HG03095 (cell line): Measurements from ENCODE around the gene PDE11A.

Experiments used
- ATAC-seq: cut with Tn5 transposase; IDR thresholded peaks from one replicate; pipeline ENCODE4 v1.9.1; 2021; ENCODE audit warnings: moderate library complexity; ENCODE audit not compliant: unreplicated experiment

Gene PDE11A

DNA sequence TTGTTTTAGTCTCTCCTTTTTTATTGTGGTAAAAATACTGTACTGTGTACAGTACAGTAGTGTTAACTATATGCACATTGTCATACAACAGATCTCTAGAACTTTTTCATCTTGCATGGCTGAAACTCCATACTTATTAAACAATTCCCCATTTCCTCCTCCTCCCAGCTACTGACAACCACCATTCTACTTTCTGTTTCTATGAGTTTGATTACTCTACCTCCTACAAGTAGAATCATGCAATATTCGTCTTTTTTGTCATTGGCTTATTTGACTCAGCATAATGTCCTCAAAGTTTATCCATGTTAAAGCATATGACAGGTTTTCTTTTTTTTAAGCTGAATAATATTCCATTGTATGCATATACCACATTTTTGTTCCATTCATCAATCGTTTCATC is 341.8 kb downstream of the PDE11A start:
- no peak for ATAC-seq

GRCh38 chr2:177730363-177730762 is 342.2 kb downstream of the PDE11A start:
- ATAC-seq, result no peak

GRCh38 chr2:177728920-177729319 is 343.7 kb downstream of the PDE11A start:
- ATAC-seq, result no peak

GRCh38 chr2:177728399-177728765 is 344.2 kb downstream of the PDE11A start:
- ATAC-seq, result no peak

- ATAC-seq, result no peak
These were observed 344.8 kb downstream of the PDE11A start for GRCh38 chr2:177727577-177728398.

DNA sequence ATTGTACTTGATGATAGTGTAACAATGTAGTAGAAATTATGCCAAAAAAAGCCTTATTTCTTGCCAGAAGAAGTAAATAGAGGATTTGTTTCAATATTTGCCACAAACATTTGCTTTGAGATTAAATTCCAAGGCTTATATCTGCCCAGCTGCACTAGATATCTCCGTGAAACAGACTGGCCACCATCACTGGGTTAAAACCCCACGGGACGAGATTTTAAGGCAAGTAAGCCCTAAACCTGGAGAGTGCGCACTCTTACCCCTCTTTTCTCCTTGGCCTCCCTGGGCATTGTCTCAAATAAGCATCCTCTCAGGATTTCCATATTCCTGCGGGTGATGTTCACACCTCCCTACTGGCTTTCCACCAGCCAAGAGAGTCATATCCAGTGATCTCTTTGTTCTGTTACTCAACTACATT is 345.6 kb downstream of the PDE11A start:
- no peak for ATAC-seq

- ATAC-seq, result no peak
These were observed 347.9 kb downstream of the PDE11A start for GRCh38 chr2:177724398-177725287.

DNA sequence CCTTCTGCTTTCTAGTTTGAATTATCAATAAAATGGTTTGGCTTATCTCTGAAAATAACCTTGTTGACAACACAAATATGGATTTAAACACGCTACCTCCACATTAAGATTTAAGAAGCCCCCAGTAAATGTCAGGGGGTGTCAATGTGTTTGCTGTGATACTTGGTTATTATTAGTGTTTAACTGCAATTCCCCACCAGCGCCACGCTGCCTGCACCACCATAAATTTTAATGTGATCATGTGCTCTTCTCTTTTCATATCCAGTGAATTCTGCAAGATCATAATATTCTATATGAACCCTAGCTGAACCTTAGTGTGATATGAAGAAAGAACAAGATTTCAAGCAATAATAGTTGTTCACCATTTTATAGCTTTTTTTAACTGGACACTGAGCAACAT is 349.3 kb downstream of the PDE11A start:
- ATAC-seq, result no peak

DNA sequence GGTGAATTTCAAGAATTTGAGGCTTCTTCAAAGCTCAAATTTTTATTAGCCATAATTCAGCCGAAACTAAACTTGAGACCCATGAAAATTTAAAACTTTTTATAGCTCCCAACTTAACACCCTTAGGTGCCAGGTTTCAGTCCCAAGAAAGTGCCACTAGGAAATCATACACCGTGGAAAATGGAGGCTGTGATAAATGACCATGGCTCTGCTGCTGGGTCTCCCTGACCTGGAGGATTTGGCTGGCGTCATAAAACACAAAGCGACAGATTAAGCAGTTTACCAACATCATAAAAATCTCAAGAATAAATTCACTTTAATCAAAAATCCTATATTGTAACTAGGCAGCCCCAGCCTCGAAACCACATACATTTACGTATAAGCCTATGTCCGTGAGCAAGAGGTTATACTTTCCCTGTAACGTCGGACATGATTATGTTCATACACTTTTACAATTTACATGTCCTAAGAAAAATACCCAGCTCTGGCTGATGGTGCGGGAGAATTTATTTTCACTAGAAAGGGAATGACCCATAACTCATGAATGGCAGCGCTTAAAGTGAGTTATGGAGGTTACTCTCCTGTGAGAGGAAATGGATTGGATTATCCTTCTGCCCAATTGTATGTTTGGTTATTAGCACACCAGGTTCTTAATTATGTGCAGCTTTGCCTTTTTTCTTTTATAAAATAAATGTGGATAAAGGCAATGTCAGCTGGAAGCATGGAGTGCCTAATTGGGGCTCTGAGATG is 350.6 kb downstream of the PDE11A start:
- no peak for ATAC-seq

DNA sequence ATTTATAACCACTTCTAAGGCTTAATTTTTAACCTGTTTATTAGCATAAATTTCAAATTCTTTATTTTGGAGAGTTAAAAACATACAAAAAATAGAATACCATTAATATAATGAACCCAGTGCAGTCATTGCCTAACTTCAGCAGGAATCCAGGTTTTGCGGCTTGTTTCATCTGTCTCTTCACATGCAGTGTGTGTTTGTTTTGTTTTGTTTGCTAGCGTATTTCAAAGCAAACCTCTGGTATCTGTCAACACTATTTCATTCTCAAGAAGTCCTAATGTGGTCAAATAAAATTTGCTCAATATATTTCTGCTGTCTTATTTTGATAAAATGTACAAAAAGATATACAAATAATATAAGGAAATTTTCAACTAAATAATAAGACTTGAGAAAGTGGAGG is 351.5 kb downstream of the PDE11A start:
- ATAC-seq, result no peak

DNA sequence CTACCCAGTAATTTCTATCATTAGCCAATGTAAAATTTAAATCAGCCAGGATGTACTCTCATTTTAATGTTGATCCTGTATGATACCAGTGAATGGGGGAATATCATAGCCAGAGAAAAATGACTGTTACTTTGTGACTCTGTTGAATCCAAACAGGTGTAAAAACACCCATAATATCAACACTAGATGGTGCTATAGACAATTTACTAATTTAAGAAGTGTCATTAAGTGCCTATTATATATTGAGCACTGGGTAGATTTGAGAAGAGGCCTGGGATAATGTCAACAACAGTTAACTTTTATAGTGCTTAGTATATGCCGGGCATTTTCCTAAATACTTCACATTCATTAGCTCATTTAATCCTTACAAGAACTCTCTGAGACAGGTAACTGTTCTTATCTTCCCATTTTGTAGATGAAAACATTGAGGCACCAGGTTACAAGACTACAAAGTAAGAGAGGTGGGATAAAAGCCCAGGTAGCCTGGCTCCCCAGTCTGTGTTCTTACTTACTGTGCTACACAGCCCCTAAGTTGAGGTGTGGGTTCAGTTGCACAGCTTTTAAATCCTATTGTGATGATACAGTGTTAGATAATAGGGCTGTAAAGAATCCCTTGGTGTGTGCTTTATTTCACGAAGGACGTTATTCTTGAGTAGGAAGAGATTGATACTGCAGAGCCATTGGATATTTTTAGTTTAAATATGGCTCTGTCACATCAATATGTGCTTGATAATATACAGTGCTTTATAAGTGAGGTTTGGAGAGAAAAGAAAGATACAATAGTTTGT is 354.6 kb downstream of the PDE11A start:
- no peak for ATAC-seq

GRCh38 chr2:177716484-177716883 is 356.1 kb downstream of the PDE11A start:
- ATAC-seq, result no peak

GRCh38 chr2:177715771-177716170 is 356.8 kb downstream of the PDE11A start:
- no peak for ATAC-seq

DNA sequence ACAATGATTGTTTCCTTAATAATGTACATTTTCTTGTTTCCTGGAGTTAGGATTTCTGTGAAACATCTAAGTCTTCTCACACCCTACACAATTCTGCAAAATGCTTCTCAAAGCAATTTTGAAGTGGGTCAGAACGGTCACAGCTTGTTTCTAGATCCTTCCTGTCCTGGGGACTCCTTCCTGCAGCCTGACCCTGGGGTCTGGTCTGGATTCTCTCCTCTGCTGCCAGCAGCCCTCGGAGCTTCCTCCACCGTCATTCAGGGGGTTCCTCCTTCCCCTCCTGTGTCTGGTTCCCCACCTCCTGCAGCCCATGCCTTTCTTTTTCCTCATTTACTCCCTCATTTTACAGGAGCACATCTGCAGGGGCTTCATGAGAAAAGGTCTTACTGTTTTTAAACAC is 357.9 kb downstream of the PDE11A start:
- no peak for ATAC-seq

- ATAC-seq, result no peak
These were observed 360.1 kb downstream of the PDE11A start for GRCh38 chr2:177712462-177712861.

DNA sequence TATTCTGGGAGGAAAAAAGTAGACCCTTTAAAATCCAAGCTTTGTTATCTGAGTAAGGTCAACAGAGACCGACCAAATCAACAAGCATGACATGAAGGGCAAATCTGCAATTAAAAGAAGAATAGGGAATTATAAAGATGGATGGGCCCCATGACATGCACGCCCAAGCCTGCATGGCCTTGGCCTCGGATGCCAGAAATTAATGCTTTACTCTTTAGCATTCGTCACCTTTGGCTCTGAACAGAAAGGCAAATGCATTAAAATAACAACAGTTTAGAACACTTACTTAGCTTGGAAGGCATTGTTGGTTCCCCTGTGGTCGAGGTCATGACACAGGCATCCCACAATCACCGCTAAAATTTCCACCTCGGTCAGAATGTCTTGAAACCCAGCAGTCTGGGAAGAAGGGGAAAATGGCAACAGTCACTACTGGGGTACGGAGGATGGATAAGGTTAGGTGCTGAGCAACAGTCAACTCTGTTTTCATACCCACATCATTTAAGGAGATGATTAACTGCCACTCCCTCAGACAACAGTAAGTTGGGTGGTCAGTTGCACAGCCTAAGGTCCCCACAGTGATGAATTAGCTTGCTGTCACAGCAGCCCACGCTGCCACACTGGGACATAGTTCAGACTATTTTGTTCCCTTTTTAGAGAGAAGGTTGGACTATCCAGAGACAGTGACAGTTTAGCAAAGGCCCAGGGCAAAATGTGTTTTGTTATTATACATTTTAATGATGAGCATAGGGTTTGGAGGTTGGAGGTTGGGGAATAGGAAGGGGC is 360.9 kb downstream of the PDE11A start:
- no peak for ATAC-seq

GRCh38 chr2:177710889-177711288 is 361.7 kb downstream of the PDE11A start:
- ATAC-seq, result no peak

GRCh38 chr2:177709986-177710401 is 362.6 kb downstream of the PDE11A start:
- ATAC-seq, result no peak

DNA sequence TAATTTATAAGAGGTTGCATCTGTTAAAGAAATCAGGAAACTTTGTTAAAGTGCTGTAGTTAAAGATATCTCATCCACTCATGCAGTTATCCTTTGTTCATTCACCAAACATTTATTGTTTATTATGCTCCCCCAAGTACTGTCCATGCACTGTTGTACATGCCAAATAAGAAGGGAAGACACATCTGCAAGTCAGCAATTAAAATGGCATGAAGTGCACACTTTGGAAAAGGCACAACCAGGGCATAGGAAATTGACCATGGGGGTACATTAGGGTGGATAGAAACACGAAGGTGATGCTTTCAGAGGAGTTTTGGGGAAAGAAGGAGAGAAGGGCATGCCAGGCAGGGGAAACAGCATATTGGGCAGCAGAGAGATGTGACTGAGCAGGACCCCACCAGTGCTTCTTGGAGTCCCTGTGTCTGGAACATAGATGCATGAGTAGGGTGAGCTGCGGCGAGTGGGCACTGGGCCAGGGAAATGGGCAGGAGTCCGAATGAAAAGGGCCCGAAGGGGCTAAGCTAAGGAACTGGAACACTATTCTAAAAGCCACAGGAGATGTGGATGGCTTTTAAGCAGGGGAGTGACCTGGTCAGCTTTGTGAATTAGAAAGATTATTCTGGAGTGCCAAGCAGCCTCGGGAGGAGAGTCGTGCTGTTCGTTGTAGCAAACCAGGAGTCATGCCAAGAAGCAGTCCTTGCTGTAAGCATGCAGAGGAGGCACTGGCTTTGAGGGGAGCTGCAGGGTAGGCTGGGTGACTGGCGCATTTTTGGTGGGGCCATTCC is 363.7 kb downstream of the PDE11A start:
- no peak for ATAC-seq
